HL-60 (cell line): ENCODE measurements around the gene KAT6B.

Experiments used
- GABPA ChIP-seq: IDR thresholded peaks from 2 replicates; pipeline ENCODE4 v1.6.1; 2012; ENCODE audit warnings: low read depth
- TF ChIP-seq, protein P1 (sequence below): IDR thresholded peaks from one replicate; pipeline ENCODE4 v1.5.1; 2011; ENCODE audit warnings: low read length, control low read depth, inconsistent platforms; ENCODE audit not compliant: insufficient read depth

DNA sequence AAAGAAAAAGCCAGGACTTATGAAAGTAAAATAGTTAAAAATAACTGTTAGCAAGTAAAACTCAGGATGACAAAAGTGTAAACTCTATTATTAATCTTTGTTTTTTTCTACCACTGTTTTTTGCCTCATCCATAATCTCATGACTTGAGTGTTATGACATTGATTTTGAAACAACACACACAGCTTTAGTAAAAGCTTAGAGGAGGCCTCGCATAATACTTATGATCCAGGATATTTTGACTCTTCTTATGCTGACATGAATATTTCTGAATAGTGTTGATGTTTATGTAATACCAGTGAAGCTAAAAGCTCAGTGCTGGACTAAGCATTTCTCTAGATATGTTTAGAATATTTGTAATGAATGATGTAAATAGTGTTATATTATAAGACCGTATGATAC lies 10.5 kb downstream of the KAT6B start:
- TF ChIP-seq, protein P1, sequence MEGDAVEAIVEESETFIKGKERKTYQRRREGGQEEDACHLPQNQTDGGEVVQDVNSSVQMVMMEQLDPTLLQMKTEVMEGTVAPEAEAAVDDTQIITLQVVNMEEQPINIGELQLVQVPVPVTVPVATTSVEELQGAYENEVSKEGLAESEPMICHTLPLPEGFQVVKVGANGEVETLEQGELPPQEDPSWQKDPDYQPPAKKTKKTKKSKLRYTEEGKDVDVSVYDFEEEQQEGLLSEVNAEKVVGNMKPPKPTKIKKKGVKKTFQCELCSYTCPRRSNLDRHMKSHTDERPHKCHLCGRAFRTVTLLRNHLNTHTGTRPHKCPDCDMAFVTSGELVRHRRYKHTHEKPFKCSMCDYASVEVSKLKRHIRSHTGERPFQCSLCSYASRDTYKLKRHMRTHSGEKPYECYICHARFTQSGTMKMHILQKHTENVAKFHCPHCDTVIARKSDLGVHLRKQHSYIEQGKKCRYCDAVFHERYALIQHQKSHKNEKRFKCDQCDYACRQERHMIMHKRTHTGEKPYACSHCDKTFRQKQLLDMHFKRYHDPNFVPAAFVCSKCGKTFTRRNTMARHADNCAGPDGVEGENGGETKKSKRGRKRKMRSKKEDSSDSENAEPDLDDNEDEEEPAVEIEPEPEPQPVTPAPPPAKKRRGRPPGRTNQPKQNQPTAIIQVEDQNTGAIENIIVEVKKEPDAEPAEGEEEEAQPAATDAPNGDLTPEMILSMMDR, result no peak
- no peak for TF ChIP-seq GABPA
